ENCODE results near the gene LMNTD2.

Gene LMNTD2

DNA sequence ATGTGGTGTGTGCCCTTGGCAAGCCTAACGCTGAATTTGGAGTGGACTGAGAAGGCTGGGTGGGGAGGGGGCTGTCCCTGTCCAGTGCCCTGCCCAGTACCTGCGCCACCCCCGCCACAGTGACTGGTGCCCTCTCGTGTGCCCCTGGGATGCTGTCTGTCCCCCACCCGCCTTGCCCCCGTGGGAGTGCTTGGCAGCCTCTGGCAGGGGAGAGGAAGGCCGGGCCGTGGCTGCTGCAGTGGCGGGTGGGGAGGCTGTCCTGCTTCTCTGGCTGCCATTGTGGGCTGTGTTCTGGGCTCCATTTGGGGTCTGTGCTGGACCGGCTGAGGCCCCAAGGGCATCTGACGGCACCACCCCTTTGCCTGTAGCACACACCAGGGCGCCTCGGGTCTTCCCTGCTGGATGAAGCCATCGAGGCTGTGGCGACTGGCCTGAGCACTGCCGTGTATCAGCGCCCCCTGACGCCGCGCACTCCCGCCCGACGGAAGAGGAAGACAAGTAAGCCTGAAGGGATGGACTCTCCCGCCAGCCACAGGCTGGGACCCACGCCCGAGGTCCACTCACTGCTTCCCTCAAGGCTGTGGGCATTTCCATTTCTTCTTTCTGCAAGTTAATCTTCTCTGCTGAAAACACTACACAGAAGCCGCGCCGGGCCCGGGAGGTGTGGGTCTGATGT lies 37.6 kb upstream of the LMNTD2 start:
- DNase-seq (ENCODE audit: low read depth) = no peak
- Histone ChIP-seq H3K9ac (ENCODE audit: low read length) (no peak overlapping the region), H3K4me1 (ENCODE audit: control insufficient read depth, insufficient read depth, low read length) (no peaks in the 10 kb centered on the region), H3K4me3 (ENCODE audit: low read length) (no peak overlapping the region), H3K9me3 (ENCODE audit: control insufficient read depth, low read length) (no peaks in the 10 kb centered on the region), H3K27me3 (replicated peaks; ENCODE audit: control insufficient read depth, insufficient read depth, low read length) (no peaks in the 10 kb centered on the region), H3K36me3 (ENCODE audit: control insufficient read depth, insufficient read depth, low read length, severe bottlenecking) (peaks cover 88% of the 10 kb centered on the region)

DNA sequence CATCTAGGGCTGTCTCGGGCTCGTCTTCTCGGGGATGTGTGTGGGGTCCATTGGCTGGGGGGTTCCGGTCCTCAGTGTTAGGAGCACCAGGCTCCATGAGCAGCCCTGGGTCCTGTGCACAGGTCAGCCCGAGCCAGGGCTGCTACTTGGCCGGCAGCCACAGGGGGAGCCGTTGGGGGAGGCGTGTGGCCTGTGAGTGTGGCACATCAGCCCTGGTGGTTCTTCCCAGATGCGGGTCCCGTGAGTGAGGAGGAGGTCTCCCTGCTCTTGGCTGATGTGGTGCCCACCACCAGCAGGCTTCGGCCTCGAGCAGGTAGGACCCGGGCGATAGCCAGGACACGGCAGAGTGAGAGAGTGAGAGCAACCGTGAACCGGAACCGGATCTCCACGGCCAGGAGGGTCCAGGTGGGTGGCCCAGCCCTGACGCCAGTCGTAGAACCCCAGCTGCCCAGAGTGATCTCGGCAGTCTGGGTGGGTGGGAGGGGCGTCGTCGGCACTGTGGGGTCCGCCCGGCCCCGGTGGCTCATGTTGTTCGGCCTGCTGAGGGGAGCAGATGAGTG lies 36.7 kb upstream of the LMNTD2 start:
- Histone ChIP-seq H3K9ac (ENCODE audit: low read length) (no peak overlapping the region), H3K9me3 (ENCODE audit: control insufficient read depth, low read length) (no peaks in the 10 kb centered on the region), H3K4me3 (ENCODE audit: low read length) (no peak overlapping the region), H3K27me3 (replicated peaks; ENCODE audit: control insufficient read depth, insufficient read depth, low read length) (no peaks in the 10 kb centered on the region), H3K36me3 (ENCODE audit: control insufficient read depth, insufficient read depth, low read length, severe bottlenecking) (peaks cover 91% of the 10 kb centered on the region), H3K4me1 (ENCODE audit: control insufficient read depth, insufficient read depth, low read length) (no peaks in the 10 kb centered on the region)
- DNase-seq (ENCODE audit: low read depth) = no peak

DNA sequence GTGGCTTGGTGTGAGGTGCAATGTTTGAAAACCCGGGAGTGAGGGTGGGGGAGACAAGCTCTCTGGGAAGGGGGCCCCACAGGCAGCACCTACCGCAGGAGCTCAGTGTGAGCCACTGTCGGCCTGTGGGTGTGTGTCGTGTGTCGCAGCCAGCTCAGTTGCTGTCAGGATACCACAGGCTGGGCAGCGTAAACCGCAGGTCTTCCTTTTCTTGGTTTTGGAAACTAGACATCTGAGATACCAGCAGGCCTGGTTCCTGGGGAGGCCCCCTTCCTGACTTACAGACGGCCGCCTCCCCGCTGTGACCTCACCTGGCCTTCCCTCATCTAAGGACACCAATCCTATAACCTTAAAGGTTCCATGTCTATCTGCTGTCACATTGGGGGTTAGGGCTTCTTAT lies 35.8 kb upstream of the LMNTD2 start:
- no peaks in the 10 kb centered on the region for H3K4me1 ChIP-seq (ENCODE audit: control insufficient read depth, insufficient read depth, low read length)
- no peaks in the 10 kb centered on the region for H3K27me3 ChIP-seq (replicated peaks; ENCODE audit: control insufficient read depth, insufficient read depth, low read length)
- H3K9ac ChIP-seq (ENCODE audit: low read length) = no peak overlapping the region
- H3K9me3 ChIP-seq (ENCODE audit: control insufficient read depth, low read length) = no peaks in the 10 kb centered on the region
- H3K36me3 ChIP-seq (ENCODE audit: control insufficient read depth, insufficient read depth, low read length, severe bottlenecking) = peaks cover 89% of the 10 kb centered on the region
- no peak for DNase-seq (ENCODE audit: low read depth)
- no peak overlapping the region for H3K4me3 ChIP-seq (ENCODE audit: low read length)

DNA sequence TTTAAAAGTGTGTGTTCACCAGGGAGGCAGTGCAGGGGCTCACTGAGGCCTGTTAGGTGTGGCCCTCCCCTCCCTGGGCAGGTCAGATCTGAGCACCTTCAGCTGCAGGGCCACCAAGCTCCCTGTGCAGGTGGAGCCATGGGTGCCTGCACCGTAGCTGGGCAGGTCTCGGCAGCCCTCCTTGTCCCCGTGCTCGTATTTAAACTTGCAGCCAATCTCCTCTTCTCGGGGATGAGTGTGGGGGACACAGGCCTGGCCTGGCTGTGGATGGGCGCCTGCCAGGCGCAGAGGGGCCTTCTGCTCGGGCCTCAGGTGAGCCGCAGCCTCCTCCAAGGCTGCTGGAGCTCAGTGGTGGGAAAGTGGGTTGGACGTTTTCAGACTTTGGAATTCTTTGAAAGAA lies 34.9 kb upstream of the LMNTD2 start:
- H3K27me3 ChIP-seq (replicated peaks; ENCODE audit: control insufficient read depth, insufficient read depth, low read length) = no peaks in the 10 kb centered on the region
- no peaks in the 10 kb centered on the region for H3K9me3 ChIP-seq (ENCODE audit: control insufficient read depth, low read length)
- no peak overlapping the region for H3K4me3 ChIP-seq (ENCODE audit: low read length)
- no peak for DNase-seq (ENCODE audit: low read depth)
- no peaks in the 10 kb centered on the region for H3K4me1 ChIP-seq (ENCODE audit: control insufficient read depth, insufficient read depth, low read length)
- H3K9ac ChIP-seq (ENCODE audit: low read length) = no peak overlapping the region
- H3K36me3 ChIP-seq (ENCODE audit: control insufficient read depth, insufficient read depth, low read length, severe bottlenecking) = peaks cover 92% of the 10 kb centered on the region

DNA sequence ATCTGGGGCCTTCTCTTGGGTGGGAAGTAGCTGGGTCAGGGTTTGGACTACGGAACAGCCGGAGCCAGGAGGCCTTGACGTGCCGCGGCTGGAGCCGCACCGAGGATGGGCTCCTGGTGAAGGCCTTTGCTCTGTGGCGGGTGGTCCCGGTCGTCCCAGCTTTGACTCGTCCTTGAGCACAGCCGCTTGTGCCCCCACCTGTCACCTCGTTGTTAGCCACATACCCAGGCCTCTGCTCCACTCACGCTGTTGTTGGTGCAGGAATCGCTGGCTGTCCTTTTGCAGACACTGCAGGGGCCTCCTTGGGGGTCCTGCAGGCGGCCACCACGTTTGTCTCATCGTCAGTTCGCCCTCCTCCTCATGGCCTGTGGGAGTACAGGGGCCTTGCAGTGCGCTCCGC lies 32.8 kb upstream of the LMNTD2 start:
- Histone ChIP-seq H3K36me3 (ENCODE audit: control insufficient read depth, insufficient read depth, low read length, severe bottlenecking) (peaks cover 88% of the 10 kb centered on the region), H3K9me3 (ENCODE audit: control insufficient read depth, low read length) (no peaks in the 10 kb centered on the region), H3K27me3 (replicated peaks; ENCODE audit: control insufficient read depth, insufficient read depth, low read length) (no peaks in the 10 kb centered on the region), H3K4me1 (ENCODE audit: control insufficient read depth, insufficient read depth, low read length) (peaks cover 2% of the 10 kb centered on the region), H3K9ac (ENCODE audit: low read length) (no peak overlapping the region), H3K4me3 (ENCODE audit: low read length) (no peak overlapping the region)
- DNase-seq (ENCODE audit: low read depth) = no peak

DNA sequence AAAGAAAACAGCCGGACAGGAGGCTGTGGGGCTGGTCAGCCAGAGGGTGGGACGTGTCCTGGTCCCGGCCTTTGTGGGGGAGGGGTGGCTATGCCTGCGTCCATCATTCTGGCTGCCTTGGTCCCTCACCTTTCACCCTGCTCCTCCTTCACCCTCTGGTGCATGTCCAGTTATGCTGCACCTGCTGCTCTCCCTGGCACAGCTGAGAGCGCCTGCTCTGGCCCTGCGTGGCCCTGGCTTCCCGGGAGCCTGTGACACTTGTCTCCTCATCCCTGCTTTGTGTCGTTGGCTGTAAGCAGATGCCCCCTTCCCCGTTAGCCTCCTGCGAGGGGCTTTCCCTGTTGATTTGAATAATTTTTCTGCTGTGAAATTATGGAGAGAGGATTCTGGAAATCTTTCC lies 32.4 kb upstream of the LMNTD2 start:
- peaks cover 84% of the 10 kb centered on the region for H3K36me3 ChIP-seq (ENCODE audit: control insufficient read depth, insufficient read depth, low read length, severe bottlenecking)
- H3K9ac ChIP-seq (ENCODE audit: low read length) = no peak overlapping the region
- H3K27me3 ChIP-seq (replicated peaks; ENCODE audit: control insufficient read depth, insufficient read depth, low read length) = no peaks in the 10 kb centered on the region
- no peak overlapping the region for H3K4me3 ChIP-seq (ENCODE audit: low read length)
- DNase-seq (ENCODE audit: low read depth) = no peak
- peaks cover 6% of the 10 kb centered on the region for H3K4me1 ChIP-seq (ENCODE audit: control insufficient read depth, insufficient read depth, low read length)
- no peaks in the 10 kb centered on the region for H3K9me3 ChIP-seq (ENCODE audit: control insufficient read depth, low read length)

DNA sequence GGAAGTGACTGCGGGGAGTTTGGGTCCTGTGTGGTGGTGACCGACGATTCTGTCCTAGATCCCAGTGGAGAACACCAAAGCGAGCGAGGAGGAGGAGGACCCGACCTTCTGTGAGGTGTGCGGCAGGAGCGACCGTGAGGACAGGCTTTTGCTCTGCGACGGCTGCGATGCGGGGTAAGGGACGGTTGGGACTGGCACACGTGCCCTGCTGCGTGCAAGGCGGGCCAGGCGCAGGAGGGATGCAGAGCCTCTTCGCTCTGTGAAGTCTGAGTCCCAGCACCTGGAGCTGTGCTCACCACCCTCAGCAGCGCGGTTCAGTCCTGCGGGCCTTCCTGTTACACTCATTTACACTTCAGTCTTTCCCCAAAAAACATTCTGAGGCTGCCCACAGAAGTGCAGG lies 32.0 kb upstream of the LMNTD2 start:
- peaks cover 10% of the 10 kb centered on the region for H3K4me1 ChIP-seq (ENCODE audit: control insufficient read depth, insufficient read depth, low read length)
- peaks cover 81% of the 10 kb centered on the region for H3K36me3 ChIP-seq (ENCODE audit: control insufficient read depth, insufficient read depth, low read length, severe bottlenecking)
- no peak overlapping the region for H3K9ac ChIP-seq (ENCODE audit: low read length)
- H3K27me3 ChIP-seq (replicated peaks; ENCODE audit: control insufficient read depth, insufficient read depth, low read length) = no peaks in the 10 kb centered on the region
- DNase-seq (ENCODE audit: low read depth) = no peak
- H3K9me3 ChIP-seq (ENCODE audit: control insufficient read depth, low read length) = no peaks in the 10 kb centered on the region
- no peak overlapping the region for H3K4me3 ChIP-seq (ENCODE audit: low read length)

DNA sequence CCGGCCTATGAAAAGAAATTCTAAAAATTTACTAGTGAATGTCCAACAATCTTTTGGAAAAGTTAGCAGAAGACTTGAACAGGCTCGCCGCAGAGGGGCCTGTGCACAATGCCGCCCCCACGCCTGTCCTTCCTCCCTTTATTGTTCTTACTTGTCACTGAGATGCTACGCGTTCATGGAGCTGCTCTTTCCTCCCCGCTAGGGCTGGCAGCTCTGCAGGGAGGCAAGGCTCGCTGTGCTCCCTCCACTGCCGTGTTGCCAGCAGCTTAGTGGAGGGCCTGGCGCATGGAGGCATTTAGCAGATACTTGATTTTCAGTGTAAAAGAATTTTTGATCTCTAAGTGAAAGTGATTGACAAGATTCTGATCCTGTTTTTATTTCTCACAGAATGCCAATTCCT lies 30.5 kb upstream of the LMNTD2 start:
- DNase-seq (ENCODE audit: low read depth) = no peak
- Histone ChIP-seq H3K27me3 (replicated peaks; ENCODE audit: control insufficient read depth, insufficient read depth, low read length) (no peaks in the 10 kb centered on the region), H3K4me3 (ENCODE audit: low read length) (no peak overlapping the region), H3K9ac (ENCODE audit: low read length) (no peak overlapping the region), H3K9me3 (ENCODE audit: control insufficient read depth, low read length) (no peaks in the 10 kb centered on the region), H3K4me1 (ENCODE audit: control insufficient read depth, insufficient read depth, low read length) (peaks cover 15% of the 10 kb centered on the region), H3K36me3 (ENCODE audit: control insufficient read depth, insufficient read depth, low read length, severe bottlenecking) (peaks cover 79% of the 10 kb centered on the region)

DNA sequence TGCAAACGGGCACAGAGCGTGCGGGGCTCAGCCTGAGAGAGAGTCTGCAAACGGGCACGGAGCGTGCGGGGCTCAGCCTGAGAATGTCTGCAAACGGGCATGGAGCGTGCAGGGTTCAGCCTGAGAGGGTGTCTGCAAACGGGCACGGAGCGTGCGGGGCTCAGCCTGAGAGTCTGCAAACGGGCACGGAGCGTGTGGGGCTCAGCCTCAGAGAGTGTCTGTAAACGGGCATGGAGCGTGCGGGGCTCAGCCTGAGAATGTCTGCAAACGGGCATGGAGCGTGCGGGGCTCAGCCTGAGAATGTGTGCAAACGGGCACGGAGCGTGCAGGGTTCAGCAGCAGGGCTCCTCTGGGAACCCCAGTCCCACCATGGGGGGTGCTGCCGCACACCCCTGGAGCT lies 29.3 kb upstream of the LMNTD2 start:
- H3K9me3 ChIP-seq (ENCODE audit: control insufficient read depth, low read length) = no peaks in the 10 kb centered on the region
- no peak for DNase-seq (ENCODE audit: low read depth)
- no peak overlapping the region for H3K9ac ChIP-seq (ENCODE audit: low read length)
- no peak overlapping the region for H3K4me3 ChIP-seq (ENCODE audit: low read length)
- H3K4me1 ChIP-seq (ENCODE audit: control insufficient read depth, insufficient read depth, low read length) = peaks cover 15% of the 10 kb centered on the region
- H3K36me3 ChIP-seq (ENCODE audit: control insufficient read depth, insufficient read depth, low read length, severe bottlenecking) = peaks cover 68% of the 10 kb centered on the region
- no peaks in the 10 kb centered on the region for H3K27me3 ChIP-seq (replicated peaks; ENCODE audit: control insufficient read depth, insufficient read depth, low read length)

DNA sequence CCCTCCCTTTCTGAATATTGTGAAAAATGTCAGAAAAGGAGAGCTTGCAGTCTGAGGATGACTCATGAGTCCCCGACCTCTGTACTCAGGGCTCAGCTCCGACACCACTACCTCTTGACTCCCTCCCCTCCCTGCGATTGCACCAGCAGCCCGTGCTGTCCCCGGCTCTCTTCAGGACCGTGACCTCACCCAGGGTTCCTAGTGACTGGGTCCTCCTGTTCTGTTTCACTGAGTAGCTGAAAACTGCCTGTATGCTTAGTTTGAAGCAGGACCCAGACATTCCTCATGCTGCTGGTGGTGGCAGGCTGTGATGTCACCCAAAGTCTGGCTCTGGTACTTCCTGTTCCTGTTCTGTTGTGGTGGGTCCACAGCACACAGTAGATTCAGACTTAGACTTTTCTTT lies 27.4 kb upstream of the LMNTD2 start:
- DNase-seq (ENCODE audit: low read depth) = peak; percentile 47
- peaks cover 60% of the 10 kb centered on the region for H3K36me3 ChIP-seq (ENCODE audit: control insufficient read depth, insufficient read depth, low read length, severe bottlenecking)

DNA sequence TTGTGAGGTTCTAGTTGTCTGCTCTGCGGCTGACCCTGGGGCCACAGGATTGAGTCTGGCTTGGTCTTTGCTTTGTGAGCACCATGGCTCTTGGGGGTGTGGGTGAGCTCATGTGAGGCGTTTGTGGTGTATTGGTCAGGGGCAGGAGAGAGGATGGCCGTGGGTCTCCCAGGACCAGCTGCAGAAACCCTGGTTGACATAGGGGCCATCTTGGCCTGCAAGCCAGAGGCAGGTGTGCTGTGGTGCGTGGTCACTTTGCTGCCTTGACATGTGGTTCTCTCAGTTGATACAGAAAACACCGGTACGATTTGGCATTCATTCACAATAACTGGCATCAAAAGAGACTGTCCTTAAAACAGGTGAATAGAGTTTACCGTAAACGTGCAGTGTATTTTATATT lies 27.0 kb upstream of the LMNTD2 start:
- no peak for DNase-seq (ENCODE audit: low read depth)
- Histone ChIP-seq H3K9ac (ENCODE audit: low read length) (no peak overlapping the region), H3K27me3 (replicated peaks; ENCODE audit: control insufficient read depth, insufficient read depth, low read length) (no peaks in the 10 kb centered on the region), H3K4me3 (ENCODE audit: low read length) (no peak overlapping the region), H3K36me3 (ENCODE audit: control insufficient read depth, insufficient read depth, low read length, severe bottlenecking) (peaks cover 55% of the 10 kb centered on the region), H3K4me1 (ENCODE audit: control insufficient read depth, insufficient read depth, low read length) (peaks cover 15% of the 10 kb centered on the region), H3K9me3 (ENCODE audit: control insufficient read depth, low read length) (no peaks in the 10 kb centered on the region)

More for the DNA sequence above, 27.4 kb upstream of the LMNTD2 start:
- H3K9ac ChIP-seq (ENCODE audit: low read length) = peak overlapping the region; percentile 17
- no peaks in the 10 kb centered on the region for H3K27me3 ChIP-seq (replicated peaks; ENCODE audit: control insufficient read depth, insufficient read depth, low read length)
- H3K9me3 ChIP-seq (ENCODE audit: control insufficient read depth, low read length) = no peaks in the 10 kb centered on the region
- no peak overlapping the region for H3K4me3 ChIP-seq (ENCODE audit: low read length)
- peaks cover 15% of the 10 kb centered on the region for H3K4me1 ChIP-seq (ENCODE audit: control insufficient read depth, insufficient read depth, low read length)

Measured in adipocyte (in vitro differentiated cells).